NCI-H1694 treated with DMSO at 0.1 percent for 48 hours (cell line): ENCODE results near the gene VPS37B.

Experiments used
- DNase-seq: peaks from one replicate; lab custom pipeline; 2025; lab: John Stamatoyannopoulos, UW

Gene VPS37B

DNA sequence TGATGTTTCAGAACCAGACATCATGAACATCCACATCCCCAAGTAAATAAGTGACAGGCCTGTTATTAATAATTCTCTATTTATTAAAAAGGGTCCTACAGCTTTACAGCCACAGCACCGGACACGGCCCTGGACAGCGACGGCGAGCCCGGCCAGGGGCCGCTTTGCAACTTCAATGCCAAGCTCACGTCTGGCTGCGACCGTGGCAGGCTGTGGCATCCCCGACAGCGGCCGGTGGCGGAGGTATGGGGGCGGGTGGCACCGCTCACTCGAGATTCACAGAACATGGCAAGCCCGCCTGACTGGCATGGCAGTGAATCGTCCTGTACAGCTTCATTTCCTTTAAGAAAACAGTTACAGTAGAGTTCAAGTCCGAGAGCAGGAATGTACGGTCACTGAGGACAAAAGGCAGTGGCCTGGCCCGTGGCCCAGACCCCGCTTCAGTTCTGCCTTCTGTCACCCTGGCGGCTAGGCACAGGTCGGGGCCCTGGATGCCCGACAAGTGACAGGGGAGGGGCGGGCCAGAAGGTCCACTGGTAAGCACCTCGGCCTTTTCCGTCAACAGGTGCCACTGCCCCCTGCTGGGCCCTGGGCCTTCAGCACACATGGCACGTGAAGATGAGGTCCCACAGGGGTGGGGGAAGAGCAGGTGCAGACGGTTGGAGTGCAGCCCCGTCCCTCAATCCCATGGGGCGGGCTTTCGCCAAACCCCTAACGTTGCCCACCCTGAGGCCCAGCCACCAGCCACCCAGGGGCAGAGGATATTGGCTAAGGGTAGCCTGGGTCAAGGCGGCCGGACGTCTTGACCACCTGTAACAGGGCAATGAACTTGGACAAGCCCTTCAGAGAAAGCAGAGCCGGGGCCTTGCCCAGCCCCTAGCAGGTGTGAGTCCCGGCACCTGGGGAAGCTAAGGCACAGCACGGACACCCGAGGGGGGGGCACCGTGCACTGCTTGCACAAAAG is 30.4 kb downstream of the VPS37B start:
- DNase-seq, result no peak

GRCh38 chr12:122864894-122865253 is 31.1 kb downstream of the VPS37B start:
- no peak for DNase-seq

DNA sequence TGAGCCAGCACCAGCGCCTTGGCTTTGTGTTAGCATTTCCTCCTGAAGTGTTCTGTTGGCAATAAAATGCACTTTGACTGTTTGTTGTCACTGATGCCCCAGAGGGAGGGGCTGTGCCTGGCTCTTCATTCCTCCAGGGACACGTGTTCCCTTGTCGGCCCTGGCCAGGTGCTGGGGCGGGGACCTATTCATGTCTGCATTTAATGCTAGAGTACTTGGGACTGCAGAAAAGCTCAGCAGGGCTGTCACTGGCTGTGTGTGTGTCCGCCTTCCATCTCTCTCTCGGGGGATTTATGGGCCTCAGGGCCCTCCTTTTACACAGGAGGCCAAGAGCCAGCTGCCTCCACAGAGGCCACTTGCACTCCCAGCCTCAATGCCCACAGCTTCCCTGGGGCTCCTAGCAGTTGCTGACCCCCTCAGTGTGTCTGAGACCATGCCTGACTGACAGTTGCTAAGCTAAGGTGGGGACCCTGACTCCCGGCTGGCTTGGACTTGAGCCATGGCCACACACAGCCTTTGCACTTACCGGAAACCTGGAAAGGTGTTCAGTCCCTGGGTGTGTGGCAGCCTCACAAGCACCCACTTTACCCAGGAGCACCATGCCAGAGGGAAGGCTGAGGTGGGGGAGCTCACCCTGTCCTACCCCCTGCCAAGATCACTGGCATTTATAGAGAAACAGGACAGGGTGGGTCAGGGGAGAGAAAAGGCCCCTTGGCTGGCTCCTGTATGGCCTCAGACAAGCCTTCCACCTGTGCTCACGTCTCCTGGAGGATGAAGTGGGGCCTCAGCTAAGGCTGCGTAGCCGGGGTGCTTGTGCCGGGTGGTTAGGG is 32.8 kb downstream of the VPS37B start:
- DNase-seq, result no peak

- no peak for DNase-seq
Observed at GRCh38 chr12:122862110-122862634, 33.8 kb downstream of the VPS37B start.

DNA sequence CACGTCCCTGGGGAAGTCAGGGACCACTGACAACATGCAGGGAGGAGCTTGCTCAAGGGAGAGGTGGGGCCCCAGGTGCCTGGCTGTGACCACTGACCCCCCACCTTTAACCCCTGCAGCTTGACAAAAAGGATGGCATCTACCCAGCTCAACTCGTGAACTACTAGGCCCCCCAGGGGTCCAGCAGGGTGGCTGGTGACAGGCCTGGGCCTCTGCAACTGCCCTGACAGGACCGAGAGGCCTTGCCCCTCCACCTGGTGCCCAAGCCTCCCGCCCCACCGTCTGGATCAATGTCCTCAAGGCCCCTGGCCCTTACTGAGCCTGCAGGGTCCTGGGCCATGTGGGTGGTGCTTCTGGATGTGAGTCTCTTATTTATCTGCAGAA is 34.3 kb downstream of the VPS37B start:
- DNase-seq, result no peak

- DNase-seq, result no peak
Observed at GRCh38 chr12:122860854-122861586, 34.9 kb downstream of the VPS37B start.

DNA sequence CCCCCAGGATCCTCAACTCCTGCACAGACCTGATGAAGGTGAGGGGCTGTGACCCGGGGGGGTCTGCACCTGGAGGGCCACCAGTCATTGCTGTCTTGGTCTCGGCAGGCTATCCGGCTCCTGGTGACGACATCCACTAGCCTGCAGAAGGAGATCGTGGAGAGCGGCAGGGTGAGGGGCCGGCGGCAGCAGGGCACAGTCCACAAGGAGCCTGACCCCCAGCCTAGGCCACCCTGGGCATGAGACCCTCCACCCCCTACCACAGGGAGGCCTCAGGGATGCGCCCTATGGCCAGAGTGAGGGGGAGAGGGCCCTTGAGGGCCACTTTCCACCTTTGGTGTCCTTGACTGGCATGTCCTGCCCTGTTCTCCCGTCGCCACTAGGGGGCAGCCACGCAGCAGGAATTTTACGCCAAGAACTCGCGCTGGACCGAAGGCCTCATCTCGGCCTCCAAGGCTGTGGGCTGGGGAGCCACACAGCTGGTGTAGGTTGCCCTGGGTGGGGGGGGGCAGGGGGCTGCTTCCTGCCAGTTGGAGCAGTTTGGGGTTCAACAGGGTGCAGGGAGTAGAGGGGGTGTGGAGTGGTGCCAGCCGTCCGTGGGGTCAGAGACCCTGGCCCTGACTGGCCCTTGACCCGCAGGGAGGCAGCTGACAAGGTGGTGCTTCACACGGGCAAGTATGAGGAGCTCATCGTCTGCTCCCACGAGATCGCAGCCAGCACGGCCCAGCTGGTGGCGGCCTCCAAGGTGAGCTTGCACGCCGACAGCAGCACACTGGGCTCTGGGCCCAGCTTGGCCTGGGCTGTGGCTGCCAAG is 35.7 kb downstream of the VPS37B start:
- DNase-seq, result peak; percentile 7

DNA sequence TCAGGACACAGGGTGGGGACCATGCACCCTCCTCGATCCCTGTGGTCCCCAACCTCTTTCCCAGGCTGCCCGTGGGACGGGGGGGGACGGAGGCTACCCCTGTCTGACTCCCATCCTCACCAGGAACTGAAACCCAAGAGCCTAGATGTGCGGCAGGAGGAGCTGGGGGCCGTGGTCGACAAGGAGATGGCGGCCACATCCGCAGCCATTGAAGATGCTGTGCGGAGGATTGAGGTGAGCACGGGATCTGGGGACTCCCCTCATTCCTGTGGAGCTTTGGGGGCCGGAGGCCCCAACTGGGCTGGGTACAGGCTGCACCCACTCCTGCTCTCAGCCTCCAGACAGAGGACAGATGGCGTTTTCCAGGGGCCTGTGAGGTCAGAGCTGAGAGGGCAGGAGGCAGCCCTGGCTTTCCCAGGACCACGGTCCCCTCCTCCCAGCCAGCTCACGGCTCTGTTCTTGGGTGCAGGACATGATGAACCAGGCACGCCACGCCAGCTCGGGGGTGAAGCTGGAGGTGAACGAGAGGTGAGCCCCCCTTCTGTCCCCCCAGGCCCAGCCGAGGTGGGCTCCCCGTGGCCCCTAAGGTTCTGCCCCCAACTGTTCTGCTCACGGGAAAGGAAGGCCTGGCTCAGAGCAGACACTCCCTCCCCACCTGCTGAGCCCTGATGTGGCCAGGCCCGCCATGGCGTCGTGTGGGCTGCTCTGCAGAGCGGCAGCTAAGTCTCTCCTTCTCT is 36.5 kb downstream of the VPS37B start:
- no peak for DNase-seq

DNA sequence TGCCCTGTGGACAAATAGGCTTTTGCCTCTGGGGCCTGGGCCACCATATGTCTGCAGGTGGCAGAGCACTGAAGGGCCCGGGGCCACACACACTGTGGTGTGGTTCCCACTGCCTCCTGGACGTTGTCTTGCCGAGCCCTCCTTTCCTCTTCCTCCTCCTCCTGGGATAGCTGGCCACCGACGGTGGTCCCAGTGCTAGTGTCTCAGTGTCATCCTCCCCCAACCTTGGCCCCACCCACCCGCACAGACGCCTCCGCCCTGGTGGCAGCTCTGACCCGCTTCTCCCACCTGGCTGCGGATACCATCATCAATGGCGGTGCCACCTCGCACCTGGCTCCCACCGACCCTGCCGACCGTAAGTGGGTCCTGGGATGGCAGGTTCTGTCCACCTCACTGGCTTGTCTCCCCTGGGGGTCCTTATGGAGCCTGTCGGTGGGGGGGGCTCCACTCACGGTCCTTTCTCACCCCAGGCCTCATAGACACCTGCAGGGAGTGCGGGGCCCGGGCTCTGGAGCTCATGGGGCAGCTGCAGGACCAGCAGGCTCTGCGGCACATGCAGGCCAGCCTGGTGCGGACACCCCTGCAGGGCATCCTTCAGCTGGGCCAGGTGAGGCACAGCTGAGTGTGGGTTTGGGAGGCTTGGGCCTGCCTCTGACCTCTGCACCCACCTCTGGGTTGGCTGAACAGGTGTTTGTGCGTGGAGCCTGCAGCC is 37.2 kb downstream of the VPS37B start:
- DNase-seq, result no peak

DNA sequence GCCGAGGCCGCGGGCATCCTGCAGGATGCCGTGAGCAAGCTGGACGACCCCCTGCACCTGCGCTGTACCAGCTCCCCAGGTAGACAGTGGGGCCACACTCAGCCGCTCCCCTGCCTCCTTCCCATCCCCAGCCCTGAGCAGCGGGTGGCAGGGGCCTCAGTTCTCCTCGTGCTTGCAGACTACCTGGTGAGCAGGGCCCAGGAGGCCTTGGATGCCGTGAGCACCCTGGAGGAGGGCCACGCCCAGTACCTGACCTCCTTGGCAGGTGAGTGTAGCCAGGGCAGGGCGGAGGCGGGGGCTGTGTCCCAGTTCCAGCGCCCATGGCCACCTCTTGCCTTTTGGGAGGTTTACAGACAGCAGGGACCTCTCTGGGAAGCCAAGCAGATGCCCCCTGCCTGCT is 37.8 kb downstream of the VPS37B start:
- DNase-seq, result no peak

GRCh38 chr12:122856999-122857671 is 38.8 kb downstream of the VPS37B start:
- DNase-seq, result no peak

DNA sequence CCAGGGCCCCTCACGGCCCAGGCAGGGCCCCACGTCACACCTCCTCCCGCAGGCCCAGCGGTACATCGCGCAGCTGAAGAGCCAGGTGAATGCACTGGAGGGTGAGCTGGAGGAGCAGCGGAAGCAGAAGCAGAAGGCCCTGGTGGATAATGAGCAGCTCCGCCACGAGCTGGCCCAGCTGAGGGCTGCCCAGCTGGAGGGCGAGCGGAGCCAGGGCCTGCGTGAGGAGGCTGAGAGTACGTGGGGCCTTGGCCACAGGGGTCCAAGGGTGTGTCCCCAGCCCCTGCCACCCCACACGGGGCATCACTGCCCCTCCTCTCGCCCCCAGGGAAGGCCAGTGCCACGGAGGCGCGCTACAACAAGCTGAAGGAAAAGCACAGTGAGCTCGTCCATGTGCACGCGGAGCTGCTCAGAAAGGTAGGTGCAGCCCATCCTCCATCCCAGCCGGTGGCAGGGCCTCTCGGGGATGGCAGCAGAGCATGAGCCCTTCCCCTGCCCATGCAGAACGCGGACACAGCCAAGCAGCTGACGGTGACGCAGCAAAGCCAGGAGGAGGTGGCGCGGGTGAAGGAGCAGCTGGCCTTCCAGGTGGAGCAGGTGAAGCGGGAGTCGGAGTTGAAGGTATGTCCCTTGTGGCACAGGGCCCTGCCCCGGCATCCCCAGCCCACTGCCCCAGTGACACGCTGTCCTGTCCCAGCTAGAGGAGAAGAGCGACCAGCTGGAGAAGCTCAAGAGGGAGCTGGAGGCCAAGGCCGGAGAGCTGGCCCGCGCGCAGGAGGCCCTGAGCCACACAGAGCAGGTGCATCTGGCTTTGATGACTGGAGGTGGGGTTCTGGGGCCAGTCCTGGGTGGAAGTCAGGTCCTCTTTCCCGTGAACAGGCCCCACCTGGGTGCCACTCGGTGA is 39.7 kb downstream of the VPS37B start:
- DNase-seq, result no peak

GRCh38 chr12:122855071-122855829 is 40.7 kb downstream of the VPS37B start:
- no peak for DNase-seq

DNA sequence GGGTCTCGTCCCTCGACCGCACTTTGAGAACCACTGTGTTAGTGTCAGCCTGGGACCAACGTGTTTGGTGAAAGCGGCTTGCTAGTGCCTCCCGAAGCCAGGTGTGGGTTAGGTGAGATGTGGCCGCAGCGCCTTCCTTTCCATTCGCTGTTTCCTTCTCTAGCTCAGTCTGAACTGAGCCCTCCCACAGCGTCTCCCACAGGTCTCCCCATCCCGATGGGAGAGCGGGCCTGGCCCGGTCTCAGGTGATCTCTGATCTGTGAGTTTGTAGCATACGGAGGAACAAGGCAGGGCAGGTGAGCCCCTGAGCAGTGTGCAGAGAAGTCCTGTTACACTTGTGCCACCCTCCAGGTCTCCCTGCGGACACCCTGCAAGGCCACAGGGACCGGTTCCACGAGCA is 41.4 kb downstream of the VPS37B start:
- DNase-seq, result no peak

DNA sequence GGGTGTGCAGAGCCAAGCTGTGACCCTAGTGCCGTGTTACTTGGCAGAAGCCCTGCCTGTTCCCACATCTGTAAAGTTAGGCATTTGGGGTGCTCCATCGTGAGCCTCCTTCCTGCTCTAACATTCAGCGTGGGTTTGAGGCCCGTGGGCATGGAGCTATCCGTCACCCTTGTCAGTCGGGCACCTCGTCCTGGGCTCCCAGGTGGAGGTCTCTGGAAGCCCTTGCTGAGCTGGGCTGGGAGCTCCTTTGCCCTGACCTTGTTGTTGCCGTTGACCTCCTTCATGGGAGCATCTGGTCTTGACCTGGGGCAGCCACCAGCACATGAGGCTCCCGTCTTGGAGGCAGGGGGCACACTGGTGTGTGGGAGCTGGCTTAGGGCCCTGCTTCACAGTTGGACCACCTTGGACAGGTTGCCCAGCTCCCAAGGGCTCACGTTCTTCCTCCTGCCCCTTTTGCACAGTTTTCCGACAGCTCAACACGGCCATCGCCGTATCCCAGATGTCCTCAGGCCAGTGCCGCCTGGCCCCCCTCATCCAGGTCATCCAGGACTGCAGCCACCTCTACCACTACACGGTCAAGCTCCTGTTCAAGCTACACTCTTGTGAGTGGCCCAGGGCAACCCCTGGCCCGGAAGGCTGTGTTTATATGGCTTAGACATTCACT is 42.2 kb downstream of the VPS37B start:
- no peak for DNase-seq

GRCh38 chr12:122852336-122853275 is 43.3 kb downstream of the VPS37B start:
- no peak for DNase-seq
